ENCODE measurements around the gene RPS4Y1. TPM values are rescaled to one million over a fixed set of nuclear protein-coding genes. Genes with fewer than 3 reads are reported as not detected.
"Not testable (repeated sequence)": the region's sequence is repeated elsewhere in the genome, so short reads cannot be mapped to it uniquely, and the experiment has no call there.

RPS4Y1 gene
- total RNA-seq, 1 donor, result 215 TPM

DNA sequence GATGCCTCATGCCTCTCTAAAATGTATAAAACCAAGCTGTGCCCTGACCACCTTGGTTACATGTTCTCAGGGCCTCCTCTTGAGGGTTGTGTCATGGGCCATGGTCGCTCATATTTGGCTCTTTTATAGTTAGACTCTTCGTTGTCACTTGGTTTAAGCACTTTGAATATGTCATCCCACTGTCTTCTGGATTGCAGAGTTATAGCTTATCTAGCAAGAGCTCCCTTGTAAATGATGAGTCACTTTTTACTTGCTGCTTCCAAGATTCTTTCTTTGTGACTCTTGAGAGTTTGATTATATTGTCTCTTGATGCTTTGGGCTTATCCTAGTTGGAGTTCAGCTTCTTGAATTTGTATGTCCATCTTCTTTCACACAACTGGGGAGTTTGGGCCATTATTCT lies 19.1 kb downstream of the RPS4Y1 start:
- H3K4me1 ChIP-seq (ENCODE audit: insufficient read depth, low read length), result no peaks in the 10 kb centered on the region
- no peak overlapping the region for H3K27ac ChIP-seq (ENCODE audit: low read depth, low read length)
- H4K20me1 ChIP-seq (ENCODE audit: insufficient read depth, low read length), result no peaks in the 10 kb centered on the region
- H2AFZ ChIP-seq (ENCODE audit: low read length), result no peak overlapping the region
- no peak for DNase-seq (ENCODE audit: insufficient read length, low spot score, missing footprints)
- no peak overlapping the region for H3K4me2 ChIP-seq (ENCODE audit: insufficient read depth, low read length)
- H3K4me3 ChIP-seq (ENCODE audit: insufficient read depth, low read length), result no peak overlapping the region
- H3K9me3 ChIP-seq (ENCODE audit: low read depth, low read length), result no peaks in the 10 kb centered on the region
- H3K27me3 ChIP-seq (ENCODE audit: insufficient read depth, low read length), result no peaks in the 10 kb centered on the region
- TF ChIP-seq, protein P1, sequence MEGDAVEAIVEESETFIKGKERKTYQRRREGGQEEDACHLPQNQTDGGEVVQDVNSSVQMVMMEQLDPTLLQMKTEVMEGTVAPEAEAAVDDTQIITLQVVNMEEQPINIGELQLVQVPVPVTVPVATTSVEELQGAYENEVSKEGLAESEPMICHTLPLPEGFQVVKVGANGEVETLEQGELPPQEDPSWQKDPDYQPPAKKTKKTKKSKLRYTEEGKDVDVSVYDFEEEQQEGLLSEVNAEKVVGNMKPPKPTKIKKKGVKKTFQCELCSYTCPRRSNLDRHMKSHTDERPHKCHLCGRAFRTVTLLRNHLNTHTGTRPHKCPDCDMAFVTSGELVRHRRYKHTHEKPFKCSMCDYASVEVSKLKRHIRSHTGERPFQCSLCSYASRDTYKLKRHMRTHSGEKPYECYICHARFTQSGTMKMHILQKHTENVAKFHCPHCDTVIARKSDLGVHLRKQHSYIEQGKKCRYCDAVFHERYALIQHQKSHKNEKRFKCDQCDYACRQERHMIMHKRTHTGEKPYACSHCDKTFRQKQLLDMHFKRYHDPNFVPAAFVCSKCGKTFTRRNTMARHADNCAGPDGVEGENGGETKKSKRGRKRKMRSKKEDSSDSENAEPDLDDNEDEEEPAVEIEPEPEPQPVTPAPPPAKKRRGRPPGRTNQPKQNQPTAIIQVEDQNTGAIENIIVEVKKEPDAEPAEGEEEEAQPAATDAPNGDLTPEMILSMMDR (IDR thresholded peaks at IDR 0.05; ENCODE audit: extremely low read depth, low read depth, low read length), result no peak
- H3K79me2 ChIP-seq (ENCODE audit: insufficient read depth, low read length), result no peaks in the 10 kb centered on the region
- H3K36me3 ChIP-seq (ENCODE audit: insufficient read depth, low read length), result no peaks in the 10 kb centered on the region

- Histone ChIP-seq H4K20me1 (ENCODE audit: insufficient read depth, low read length) (no peaks in the 10 kb centered on the region), H3K27ac (ENCODE audit: low read depth, low read length) (no peak overlapping the region), H3K36me3 (ENCODE audit: insufficient read depth, low read length) (no peaks in the 10 kb centered on the region), H3K4me1 (ENCODE audit: insufficient read depth, low read length) (no peaks in the 10 kb centered on the region), H3K27me3 (ENCODE audit: insufficient read depth, low read length) (no peaks in the 10 kb centered on the region), H3K9me3 (ENCODE audit: low read depth, low read length) (no peaks in the 10 kb centered on the region), H3K4me3 (ENCODE audit: insufficient read depth, low read length) (no peak overlapping the region), H3K79me2 (ENCODE audit: insufficient read depth, low read length) (no peaks in the 10 kb centered on the region), H2AFZ (ENCODE audit: low read length) (no peak overlapping the region), H3K4me2 (ENCODE audit: insufficient read depth, low read length) (no peak overlapping the region)
- TF ChIP-seq, protein P1 (IDR thresholded peaks at IDR 0.05; ENCODE audit: extremely low read depth, low read depth, low read length), result no peak
- no peak for DNase-seq (ENCODE audit: insufficient read length, low spot score, missing footprints)
These were observed 25.2 kb downstream of the RPS4Y1 start for GRCh38 chrY:2866581-2866980.

- Histone ChIP-seq H3K9me3 (ENCODE audit: low read depth, low read length) (no peaks in the 10 kb centered on the region), H3K36me3 (ENCODE audit: insufficient read depth, low read length) (no peaks in the 10 kb centered on the region), H3K4me1 (ENCODE audit: insufficient read depth, low read length) (no peaks in the 10 kb centered on the region), H3K4me2 (ENCODE audit: insufficient read depth, low read length) (no peak overlapping the region), H3K27me3 (ENCODE audit: insufficient read depth, low read length) (no peaks in the 10 kb centered on the region), H3K4me3 (ENCODE audit: insufficient read depth, low read length) (no peak overlapping the region), H4K20me1 (ENCODE audit: insufficient read depth, low read length) (no peaks in the 10 kb centered on the region), H3K27ac (ENCODE audit: low read depth, low read length) (no peak overlapping the region), H3K79me2 (ENCODE audit: insufficient read depth, low read length) (no peaks in the 10 kb centered on the region), H2AFZ (ENCODE audit: low read length) (no peak overlapping the region)
- TF ChIP-seq, protein P1 (IDR thresholded peaks at IDR 0.05; ENCODE audit: extremely low read depth, low read depth, low read length), result no peak
- no peak for DNase-seq (ENCODE audit: insufficient read length, low spot score, missing footprints)
These were observed 26.1 kb downstream of the RPS4Y1 start for GRCh38 chrY:2867469-2867868.

GRCh38 chrY:2868035-2868607 lies 26.7 kb downstream of the RPS4Y1 start:
- no peak for DNase-seq (ENCODE audit: insufficient read length, low spot score, missing footprints)
- Histone ChIP-seq H3K27ac (ENCODE audit: low read depth, low read length) (no peak overlapping the region), H3K79me2 (ENCODE audit: insufficient read depth, low read length) (no peaks in the 10 kb centered on the region), H3K9me3 (ENCODE audit: low read depth, low read length) (no peaks in the 10 kb centered on the region), H3K36me3 (ENCODE audit: insufficient read depth, low read length) (no peaks in the 10 kb centered on the region), H3K27me3 (ENCODE audit: insufficient read depth, low read length) (no peaks in the 10 kb centered on the region), H3K4me1 (ENCODE audit: insufficient read depth, low read length) (no peaks in the 10 kb centered on the region), H4K20me1 (ENCODE audit: insufficient read depth, low read length) (no peaks in the 10 kb centered on the region), H2AFZ (ENCODE audit: low read length) (no peak overlapping the region), H3K4me2 (ENCODE audit: insufficient read depth, low read length) (no peak overlapping the region), H3K4me3 (ENCODE audit: insufficient read depth, low read length) (no peak overlapping the region)
- TF ChIP-seq, protein P1 (IDR thresholded peaks at IDR 0.05; ENCODE audit: extremely low read depth, low read depth, low read length), result no peak

DNA sequence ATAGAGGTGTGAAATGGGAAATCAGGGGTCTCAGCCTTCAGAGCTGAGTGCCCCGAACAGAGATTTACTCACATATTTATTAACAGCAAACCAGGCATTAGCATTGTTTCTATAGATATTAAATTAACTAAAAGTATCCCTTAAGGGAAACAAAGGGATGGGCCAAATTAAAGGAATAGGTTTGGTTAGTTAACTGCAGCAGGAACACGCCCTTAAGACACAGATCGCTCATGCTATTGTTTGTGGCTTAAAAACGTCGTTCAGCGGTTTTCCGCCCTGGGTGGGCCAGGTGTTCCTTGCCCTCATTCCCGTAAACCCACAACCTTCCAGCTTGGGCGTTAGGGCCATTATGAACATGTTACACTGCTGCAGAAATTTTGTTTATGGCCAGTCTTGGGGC lies 30.8 kb downstream of the RPS4Y1 start:
- not testable (repeated sequence) for H3K4me2 ChIP-seq (ENCODE audit: insufficient read depth, low read length); H3K4me1 ChIP-seq (ENCODE audit: insufficient read depth, low read length); H4K20me1 ChIP-seq (ENCODE audit: insufficient read depth, low read length); H2AFZ ChIP-seq (ENCODE audit: low read length); H3K27ac ChIP-seq (ENCODE audit: low read depth, low read length); DNase-seq (ENCODE audit: insufficient read length, low spot score, missing footprints); H3K79me2 ChIP-seq (ENCODE audit: insufficient read depth, low read length); H3K9me3 ChIP-seq (ENCODE audit: low read depth, low read length); H3K4me3 ChIP-seq (ENCODE audit: insufficient read depth, low read length); H3K36me3 ChIP-seq (ENCODE audit: insufficient read depth, low read length); H3K27me3 ChIP-seq (ENCODE audit: insufficient read depth, low read length)

Data from osteoblast (primary cell).